ENCODE measurements around the gene SLC30A1.

GRCh38 chr1:211536606-211537005 is 42.4 kb downstream of the SLC30A1 start:
- TF ChIP-seq CTCF (IDR thresholded peaks at IDR 0.05 in 4 of 5, conservative IDR thresholded peaks at IDR 0.05 in 1 of 5) (no peak), POLR2A (IDR thresholded peaks at IDR 0.05) (no peak)
